ENCODE results near the gene RADIL.

The RADIL gene

GRCh38 chr7:4790078-4790465 is 93.4 kb downstream of the RADIL start:
- H3K4me3 ChIP-seq (ENCODE audit: low read length, poor library complexity, severe bottlenecking): no peak overlapping the region
- H2AFZ ChIP-seq (ENCODE audit: low read length): no peak overlapping the region
- no peaks in the 10 kb centered on the region for H3K9me2 ChIP-seq (replicated peaks; ENCODE audit: low read depth, low read length)
- peaks cover 28% of the 10 kb centered on the region; the same call in 1 of the 2 replicates for H3K36me3 ChIP-seq (ENCODE audit: insufficient read depth, low read length)
- no peaks in the 10 kb centered on the region for H3K27me3 ChIP-seq (ENCODE audit: insufficient read depth, low read length, poor library complexity, severe bottlenecking)
- no peaks in the 10 kb centered on the region for H4K20me1 ChIP-seq (ENCODE audit: insufficient read depth, low read length, poor library complexity, severe bottlenecking)
- no peak overlapping the region for H3K9ac ChIP-seq (ENCODE audit: low read depth, low read length, poor library complexity, severe bottlenecking)
- H3K9me3 ChIP-seq (ENCODE audit: insufficient read depth, low read depth, low read length): no peaks in the 10 kb centered on the region
- H3F3A ChIP-seq (ENCODE audit: low read depth): no peaks in the 10 kb centered on the region
- no peak overlapping the region for H3K4me2 ChIP-seq (ENCODE audit: low read depth, low read length, poor library complexity, severe bottlenecking)
- H3K4me1 ChIP-seq (ENCODE audit: insufficient read depth, low read length, poor library complexity, severe bottlenecking): no peaks in the 10 kb centered on the region
- no peak for TF ChIP-seq EZH2phosphoT487 (IDR thresholded peaks at IDR 0.05; ENCODE audit: borderline replicate concordance)
- TF ChIP-seq CTCF (conservative IDR thresholded peaks at IDR 0.05; ENCODE audit: low read length): no peak
- no peaks in the 10 kb centered on the region for H3K79me2 ChIP-seq (ENCODE audit: insufficient read depth, low read length)

GRCh38 chr7:4789194-4790077 is 94.1 kb downstream of the RADIL start:
- TF ChIP-seq CTCF (conservative IDR thresholded peaks at IDR 0.05; ENCODE audit: low read length): no peak
- no peak for TF ChIP-seq EZH2phosphoT487 (IDR thresholded peaks at IDR 0.05; ENCODE audit: borderline replicate concordance)
- Histone ChIP-seq H3K4me2 (ENCODE audit: low read depth, low read length, poor library complexity, severe bottlenecking) (no peak overlapping the region), H3K36me3 (ENCODE audit: insufficient read depth, low read length) (peaks cover 28% of the 10 kb centered on the region; the same call in 1 of the 2 replicates), H3K79me2 (ENCODE audit: insufficient read depth, low read length) (no peaks in the 10 kb centered on the region), H2AFZ (ENCODE audit: low read length) (no peak overlapping the region), H3K9me3 (ENCODE audit: insufficient read depth, low read depth, low read length) (no peaks in the 10 kb centered on the region), H4K20me1 (ENCODE audit: insufficient read depth, low read length, poor library complexity, severe bottlenecking) (no peaks in the 10 kb centered on the region), H3K9ac (ENCODE audit: low read depth, low read length, poor library complexity, severe bottlenecking) (no peak overlapping the region), H3K27me3 (ENCODE audit: insufficient read depth, low read length, poor library complexity, severe bottlenecking) (no peaks in the 10 kb centered on the region), H3F3A (ENCODE audit: low read depth) (no peaks in the 10 kb centered on the region), H3K4me1 (ENCODE audit: insufficient read depth, low read length, poor library complexity, severe bottlenecking) (no peaks in the 10 kb centered on the region), H3K4me3 (ENCODE audit: low read length, poor library complexity, severe bottlenecking) (no peak overlapping the region), H3K9me2 (replicated peaks; ENCODE audit: low read depth, low read length) (no peaks in the 10 kb centered on the region)

GRCh38 chr7:4788627-4789189 is 94.8 kb downstream of the RADIL start:
- Histone ChIP-seq H3K79me2 (ENCODE audit: insufficient read depth, low read length) (no peaks in the 10 kb centered on the region), H4K20me1 (ENCODE audit: insufficient read depth, low read length, poor library complexity, severe bottlenecking) (no peaks in the 10 kb centered on the region), H3K27me3 (ENCODE audit: insufficient read depth, low read length, poor library complexity, severe bottlenecking) (no peaks in the 10 kb centered on the region), H3K4me3 (ENCODE audit: low read length, poor library complexity, severe bottlenecking) (no peak overlapping the region), H2AFZ (ENCODE audit: low read length) (no peak overlapping the region), H3K4me1 (ENCODE audit: insufficient read depth, low read length, poor library complexity, severe bottlenecking) (no peaks in the 10 kb centered on the region), H3K9me2 (replicated peaks; ENCODE audit: low read depth, low read length) (no peaks in the 10 kb centered on the region), H3F3A (ENCODE audit: low read depth) (no peaks in the 10 kb centered on the region), H3K9me3 (ENCODE audit: insufficient read depth, low read depth, low read length) (no peaks in the 10 kb centered on the region), H3K9ac (ENCODE audit: low read depth, low read length, poor library complexity, severe bottlenecking) (no peak overlapping the region), H3K4me2 (ENCODE audit: low read depth, low read length, poor library complexity, severe bottlenecking) (no peak overlapping the region), H3K36me3 (ENCODE audit: insufficient read depth, low read length) (peaks cover 28% of the 10 kb centered on the region; the same call in 1 of the 2 replicates)
- TF ChIP-seq EZH2phosphoT487 (IDR thresholded peaks at IDR 0.05; ENCODE audit: borderline replicate concordance): no peak
- TF ChIP-seq CTCF (conservative IDR thresholded peaks at IDR 0.05; ENCODE audit: low read length): no peak
